A549 treated with ZK216348 at 1 μM for 4 hours (cell line): Measurements from ENCODE around the gene LBHD1. TPM values are rescaled to one million over a fixed set of nuclear protein-coding genes. Genes with fewer than 3 reads are reported as not detected.

ENCODE experiments used
- total RNA-seq: library from RNA; stranded (reverse); fragments of 200-300 nt; extraction: Qiagen RNA extraction; gene quantifications from 5 replicates; pipeline ENCODE4 v1.2.3, GENCODE V29; 2022; ENCODE audit warnings: low read depth

Gene LBHD1
- total RNA-seq = 4.8 to 5.3 TPM (median 5.0 TPM) in 5 replicates

GRCh38 chr11:62671608-62672389 lies at the start of gene LBHD1, which contains the start of gene UQCC3:
Gene LBHD1 (minus strand): TSS chr11:62672267. CDS start chr11:62670031, 2,236 bp downstream.
Gene UQCC3 (plus strand): TSS chr11:62671673. CDS start chr11:62671746, 73 bp downstream.

GRCh38 chr11:62707277-62707861 lies 35.3 kb upstream of the LBHD1 start, which contains the start of the genes BSCL2 and GNG3:
Gene BSCL2 (minus strand): TSS chr11:62707424. CDS start chr11:62707195, 229 bp downstream.
Gene GNG3 (plus strand): TSS chr11:62707676. CDS start chr11:62708296, 620 bp downstream.

GRCh38 chr11:62689421-62690183 lies 17.5 kb upstream of the LBHD1 start, which contains the start of gene LRRN4CL:
Gene LRRN4CL (minus strand): TSS chr11:62689530. CDS start chr11:62688508, 1,022 bp downstream.

GRCh38 chr11:62678770-62679696 lies 7.0 kb upstream of the LBHD1 start, which contains the start of gene UBXN1:
Gene UBXN1 (minus strand): TSS chr11:62679073. CDS start chr11:62678923, 150 bp downstream.

GRCh38 chr11:62665075-62665598 lies 6.9 kb downstream of the LBHD1 start, which contains the start of the genes C11orf98 and CSKMT:
Gene C11orf98 (minus strand): TSS chr11:62665210. CDS start chr11:62665169, 41 bp downstream.
Gene CSKMT (plus strand): TSS chr11:62665312. CDS start chr11:62665880, 568 bp downstream.

GRCh38 chr11:62645946-62646824 lies 25.9 kb downstream of the LBHD1 start, which contains the start of gene GANAB:
Gene GANAB (minus strand): TSS chr11:62646613. CDS start chr11:62646599, 14 bp downstream.

GRCh38 chr11:62621567-62622470 lies 50.2 kb downstream of the LBHD1 start, which contains the start of gene B3GAT3:
Gene B3GAT3 (minus strand): TSS chr11:62621986. CDS start chr11:62621947, 39 bp downstream.

Other genes starting within 250 kb of the LBHD1 start
- gene AHNAK, start 125.5 kb downstream of the LBHD1 start, total RNA-seq = 237 to 338 TPM (median 298 TPM) in 5 replicates
- gene EEF1G, start 98.4 kb downstream of the LBHD1 start, total RNA-seq = 1,887 to 2,053 TPM (median 2,011 TPM) in 5 replicates
- 7.8 to 17.7 TPM (median 15.1 TPM) in 5 replicates for gene TUT1, start 80.7 kb downstream of the LBHD1 start, total RNA-seq
- gene MTA2, start 70.4 kb downstream of the LBHD1 start, total RNA-seq = 77.4 to 91.6 TPM (median 86.2 TPM) in 5 replicates
- gene EML3, start 59.5 kb downstream of the LBHD1 start, total RNA-seq = 13.5 to 30.1 TPM (median 26.2 TPM) in 5 replicates
- gene ROM1, start 59.0 kb downstream of the LBHD1 start, total RNA-seq = 3.5 to 4.8 TPM (median 4.4 TPM) in 5 replicates
- 30.1 to 56.7 TPM (median 52.1 TPM) in 5 replicates for gene B3GAT3, start 50.3 kb downstream of the LBHD1 start, total RNA-seq
- gene GANAB, start 25.7 kb downstream of the LBHD1 start, total RNA-seq = 200 to 293 TPM (median 267 TPM) in 5 replicates
- gene INTS5, start 19.0 kb downstream of the LBHD1 start, total RNA-seq = 12.9 to 22.4 TPM (median 21.3 TPM) in 5 replicates
- gene C11orf98, start 7.1 kb downstream of the LBHD1 start, total RNA-seq = 124 to 164 TPM (median 134 TPM) in 5 replicates
- gene CSKMT, start 7.0 kb downstream of the LBHD1 start, total RNA-seq = 5.8 to 16.2 TPM (median 12.6 TPM) in 5 replicates
- 25.4 to 39.4 TPM (median 34.5 TPM) in 5 replicates for gene UQCC3, start 594 bp downstream of the LBHD1 start, total RNA-seq
- 89.4 to 131 TPM (median 123 TPM) in 5 replicates for gene UBXN1, start 6.8 kb upstream of the LBHD1 start, total RNA-seq
- 0.09 to 0.25 TPM (median 0.14 TPM) in 3 of 5 replicates, not detected in the others for gene LRRN4CL, start 17.3 kb upstream of the LBHD1 start, total RNA-seq
- gene BSCL2, start 35.2 kb upstream of the LBHD1 start, total RNA-seq = 49.0 to 86.5 TPM (median 71.5 TPM) in 5 replicates
- gene GNG3, start 35.4 kb upstream of the LBHD1 start, total RNA-seq = not detected in 5 replicates
- 40.2 to 45.6 TPM (median 42.8 TPM) in 5 replicates for gene HNRNPUL2, start 55.2 kb upstream of the LBHD1 start, total RNA-seq
- gene TTC9C, start 56.2 kb upstream of the LBHD1 start, total RNA-seq = 30.4 to 34.7 TPM (median 33.1 TPM) in 5 replicates
- 1.1 to 1.8 TPM (median 1.6 TPM) in 5 replicates for gene ZBTB3, start 81.9 kb upstream of the LBHD1 start, total RNA-seq
- gene POLR2G, start 89.3 kb upstream of the LBHD1 start, total RNA-seq = 170 to 201 TPM (median 175 TPM) in 5 replicates
- gene TAF6L, start 99.1 kb upstream of the LBHD1 start, total RNA-seq = 11.3 to 18.0 TPM (median 15.4 TPM) in 5 replicates
- gene TMEM179B, start 115.1 kb upstream of the LBHD1 start, total RNA-seq = 53.3 to 97.0 TPM (median 86.6 TPM) in 5 replicates
- 16.2 to 32.5 TPM (median 26.9 TPM) in 5 replicates for gene TMEM223, start 119.7 kb upstream of the LBHD1 start, total RNA-seq
- gene NXF1, start 133.2 kb upstream of the LBHD1 start, total RNA-seq = 39.8 to 58.2 TPM (median 53.4 TPM) in 5 replicates
- 19.1 to 25.0 TPM (median 24.7 TPM) in 5 replicates for gene STX5, start 159.8 kb upstream of the LBHD1 start, total RNA-seq
- not detected in 5 replicates for gene TEX54, start 160.6 kb upstream of the LBHD1 start, total RNA-seq
- gene WDR74, start 167.3 kb upstream of the LBHD1 start, total RNA-seq = 61.5 to 84.6 TPM (median 81.8 TPM) in 5 replicates
- 846 to 1,034 TPM (median 998 TPM) in 5 replicates for gene SLC3A2, start 208.6 kb upstream of the LBHD1 start, total RNA-seq
- 0.05 TPM in 1 of 5 replicates, not detected in the others for gene CHRM1, start 249.1 kb upstream of the LBHD1 start, total RNA-seq